Hepatocyte (in vitro differentiated cells): ENCODE measurements around the gene CD93. TPM values are rescaled to one million over a fixed set of nuclear protein-coding genes. Genes with fewer than 3 reads are reported as not detected.
A peak's percentile ranks its signal among the peaks of the same experiment; 100 is the strongest.

Source experiments
- DNase-seq: peaks from one replicate; pipeline ENCODE4 v3.0.0-alpha.2; 2016; ENCODE audit warnings: low spot score
- H2AFZ ChIP-seq: fragments of 200-600 bp; sonication (generic); 2 replicates; pipeline ENCODE4 v1.6.0; 2016; ENCODE audit warnings: antibody characterized with exemption, mild to moderate bottlenecking
- H3K27ac ChIP-seq: fragments of 200-600 bp; sonication (generic); 2 replicates; pipeline ENCODE4 v1.5.1; 2016; ENCODE audit warnings: mild to moderate bottlenecking
- H3K27me3 ChIP-seq: fragments of 200-600 bp; sonication (generic); 2 replicates; pipeline ENCODE4 v1.6.1; 2016
- H3K36me3 ChIP-seq: fragments of 200-600 bp; sonication (generic); replicated peaks from 2 replicates; pipeline ENCODE4 v1.5.1; 2016; ENCODE audit warnings: low read depth; ENCODE audit not compliant: insufficient read depth
- H3K4me1 ChIP-seq: fragments of 200-600 bp; sonication (generic); 2 replicates; pipeline ENCODE4 v1.5.1; 2016; ENCODE audit warnings: mild to moderate bottlenecking, moderate library complexity; ENCODE audit not compliant: insufficient read depth
- H3K4me2 ChIP-seq: fragments of 200-600 bp; sonication (generic); 2 replicates; pipeline ENCODE4 v1.6.0; 2016
- H3K4me3 ChIP-seq: fragments of 200-600 bp; sonication (generic); 2 replicates; pipeline ENCODE4 v1.5.1; 2016; ENCODE audit warnings: mild to moderate bottlenecking
- H3K79me2 ChIP-seq: fragments of 200-600 bp; sonication (generic); 2 replicates; pipeline ENCODE4 v1.6.0; 2017; ENCODE audit warnings: mild to moderate bottlenecking
- H3K9me2 ChIP-seq: fragments of 200-600 bp; sonication (generic); replicated peaks from 2 replicates; pipeline ENCODE4 v1.6.0; 2017; ENCODE audit warnings: mild to moderate bottlenecking; ENCODE audit not compliant: insufficient read depth
- H3K9me3 ChIP-seq: fragments of 200-600 bp; sonication (generic); 2 replicates; pipeline ENCODE4 v1.5.1; 2016; ENCODE audit warnings: low read depth, mild to moderate bottlenecking
- H4K20me1 ChIP-seq: fragments of 200-600 bp; sonication (generic); 2 replicates; pipeline ENCODE4 v1.6.0; 2016; ENCODE audit warnings: mild to moderate bottlenecking; ENCODE audit not compliant: insufficient read depth, poor library complexity, severe bottlenecking
- CTCF ChIP-seq: fragments of 200-600 bp; sonication (generic); IDR thresholded peaks from 2 replicates; pipeline ENCODE4 v1.5.1; 2016; ENCODE audit warnings: antibody characterized with exemption, mild to moderate bottlenecking; ENCODE audit not compliant: poor library complexity
- EZH2 ChIP-seq: fragments of 200-600 bp; sonication (generic); IDR thresholded peaks from 2 replicates; pipeline ENCODE4 v1.6.1; 2016; ENCODE audit warnings: antibody characterized with exemption, mild to moderate bottlenecking, borderline replicate concordance
- EZH2phosphoT487 ChIP-seq: fragments of 200-600 bp; sonication (generic); IDR thresholded peaks from one replicate; pipeline ENCODE4 v1.6.1; 2018; ENCODE audit warnings: antibody characterized with exemption, mild to moderate bottlenecking, low read depth, moderate library complexity; ENCODE audit not compliant: unreplicated experiment, severe bottlenecking
- WGBS: methylation state at CpG from one replicate; pipeline ENCODE4 v1.1.6; 2016; ENCODE audit warnings: low lambda C conversion rate; ENCODE audit errors: missing lambda C conversion rate; 5-methylcytosine and 5-hydroxymethylcytosine counted together
- polyA plus RNA-seq: library from polyadenylated mRNA; unstranded; fragments of >200 nt; fragmentation: Nextera tagmentation; extraction: Ambion mirVana; gene quantifications from 2 replicates; pipeline ENCODE4 v1.2.1, GENCODE V29; 2016
- total RNA-seq: library from RNA; depleted of rRNA; stranded (reverse); fragments of >200 nt; gene quantifications from 2 replicates; pipeline ENCODE4 v1.2.3, GENCODE V29; 2014

CD93 gene
- total and polyA plus RNA-seq, 2 experiments from 2014 or later: 0.07 to 2.1 TPM

- Histone ChIP-seq H3K9me3 (no peaks in the 10 kb centered on the region), H3K27me3 (no peaks in the 10 kb centered on the region), H3K4me3 (no peak overlapping the region), H3K27ac (no peak overlapping the region), H3K36me3 (no peaks in the 10 kb centered on the region), H2AFZ (no peak overlapping the region), H3K9me2 (no peaks in the 10 kb centered on the region), H4K20me1 (no peaks in the 10 kb centered on the region), H3K4me2 (no peak overlapping the region), H3K79me2 (no peaks in the 10 kb centered on the region), H3K4me1 (peaks cover 14% of the 10 kb centered on the region)
- TF ChIP-seq CTCF (no peak), EZH2phosphoT487 (no peak), EZH2 (no peak)
- no peak for DNase-seq
- 92% methylated on average over 3 of the region's 3 CpGs for WGBS
Observed at GRCh38 chr20:23107466-23107865, 21.3 kb upstream of the CD93 start.

GRCh38 chr20:23106271-23106851, 20.2 kb upstream of the CD93 start:
- no peak for DNase-seq
- Histone ChIP-seq H3K27me3 (no peaks in the 10 kb centered on the region), H3K9me2 (no peaks in the 10 kb centered on the region), H3K9me3 (no peaks in the 10 kb centered on the region), H3K4me2 (no peak overlapping the region), H3K79me2 (no peaks in the 10 kb centered on the region), H2AFZ (no peak overlapping the region), H3K4me3 (no peak overlapping the region), H4K20me1 (no peaks in the 10 kb centered on the region), H3K36me3 (no peaks in the 10 kb centered on the region), H3K4me1 (peaks cover 14% of the 10 kb centered on the region), H3K27ac (no peak overlapping the region)
- TF ChIP-seq EZH2phosphoT487: no peak
- peak; percentile 2 for TF ChIP-seq CTCF
- no peak for TF ChIP-seq EZH2
- WGBS: 57% methylated on average over 9 of the region's 9 CpGs

- Histone ChIP-seq H3K27me3 (no peaks in the 10 kb centered on the region), H3K4me2 (no peak overlapping the region), H3K27ac (no peak overlapping the region), H3K4me3 (no peak overlapping the region), H3K4me1 (peaks cover 14% of the 10 kb centered on the region), H3K79me2 (no peaks in the 10 kb centered on the region), H3K36me3 (no peaks in the 10 kb centered on the region), H2AFZ (no peak overlapping the region), H3K9me2 (no peaks in the 10 kb centered on the region), H4K20me1 (no peaks in the 10 kb centered on the region), H3K9me3 (no peaks in the 10 kb centered on the region)
- TF ChIP-seq EZH2phosphoT487 (no peak), CTCF (no peak), EZH2 (no peak)
- 60% methylated on average over 3 of the region's 3 CpGs for WGBS
- DNase-seq: no peak
Observed at GRCh38 chr20:23105193-23105592, 19.1 kb upstream of the CD93 start.
